DOHH2 (cell line): ENCODE measurements around the gene STRIP1.

ENCODE experiments used
- H3F3A ChIP-seq: fragments of 200-600 bp; sonication (generic), shearing (Covaris generic); 2 replicates; pipeline ENCODE4 v1.6.0; 2016; ENCODE audit warnings: antibody characterized with exemption, mild to moderate bottlenecking; ENCODE audit not compliant: control insufficient read depth, insufficient read depth
- H3K27ac ChIP-seq: fragments of 200-600 bp; sonication (generic); 2 replicates; pipeline ENCODE4 v1.5.1; 2014; ENCODE audit warnings: low read depth, mild to moderate bottlenecking, low read length, moderate library complexity
- H3K27me3 ChIP-seq: fragments of 200-600 bp; sonication (generic); 2 replicates; pipeline ENCODE4 v1.6.1; 2014; ENCODE audit warnings: mild to moderate bottlenecking, low read length, mixed read lengths; ENCODE audit not compliant: control insufficient read depth
- H3K36me3 ChIP-seq: fragments of 200-600 bp; sonication (generic); 2 replicates; pipeline ENCODE4 v1.6.1; 2014; ENCODE audit warnings: mild to moderate bottlenecking, low read length, moderate library complexity, mixed read lengths; ENCODE audit not compliant: control insufficient read depth
- H3K4me1 ChIP-seq: fragments of 200-600 bp; sonication (generic); 2 replicates; pipeline ENCODE4 v1.6.1; 2014; ENCODE audit warnings: mild to moderate bottlenecking, low read length, mixed read lengths; ENCODE audit not compliant: control insufficient read depth
- H3K4me2 ChIP-seq: fragments of 200-600 bp; sonication (generic); 2 replicates; pipeline ENCODE4 v1.6.0; 2014; ENCODE audit warnings: mild to moderate bottlenecking, low read length, moderate library complexity
- H3K4me3 ChIP-seq: fragments of 200-600 bp; sonication (generic); 2 replicates; pipeline ENCODE4 v1.5.1; 2014; ENCODE audit warnings: mild to moderate bottlenecking, low read length, mixed read lengths
- H3K79me2 ChIP-seq: fragments of 200-600 bp; sonication (generic); 2 replicates; pipeline ENCODE4 v1.6.1; 2014; ENCODE audit warnings: mild to moderate bottlenecking, low read length, mixed read lengths; ENCODE audit not compliant: control insufficient read depth
- H3K9me2 ChIP-seq: fragments of 200-600 bp; sonication (generic); replicated peaks from 2 replicates; pipeline ENCODE4 v1.6.1; 2014; ENCODE audit warnings: mild to moderate bottlenecking, low read length, mixed read lengths; ENCODE audit not compliant: control insufficient read depth
- H3K9me3 ChIP-seq: fragments of 200-600 bp; sonication (generic); 2 replicates; pipeline ENCODE4 v1.6.1; 2014; ENCODE audit warnings: antibody characterized with exemption, low read length, mixed read lengths; ENCODE audit not compliant: control insufficient read depth, insufficient read depth
- H4K20me1 ChIP-seq: fragments of 200-600 bp; sonication (generic); 2 replicates; pipeline ENCODE4 v1.6.0; 2014; ENCODE audit warnings: low read depth, mild to moderate bottlenecking, antibody characterized with exemption, low read length, moderate library complexity; ENCODE audit not compliant: control insufficient read depth, insufficient read depth
- EZH2phosphoT487 ChIP-seq: fragments of 200-600 bp; sonication (generic); IDR thresholded peaks from 2 replicates; pipeline ENCODE4 v1.6.1; 2017; ENCODE audit warnings: borderline replicate concordance, mild to moderate bottlenecking, antibody characterized with exemption, low read length, moderate library complexity, mixed read lengths
- TF ChIP-seq, protein P1 (sequence below): fragments of 200-600 bp; sonication (generic); IDR thresholded peaks from one replicate; pipeline ENCODE4 v1.5.1; 2014; ENCODE audit warnings: antibody characterized with exemption, mild to moderate bottlenecking, low read depth, low read length; ENCODE audit not compliant: poor library complexity, severe bottlenecking

The STRIP1 gene

DNA sequence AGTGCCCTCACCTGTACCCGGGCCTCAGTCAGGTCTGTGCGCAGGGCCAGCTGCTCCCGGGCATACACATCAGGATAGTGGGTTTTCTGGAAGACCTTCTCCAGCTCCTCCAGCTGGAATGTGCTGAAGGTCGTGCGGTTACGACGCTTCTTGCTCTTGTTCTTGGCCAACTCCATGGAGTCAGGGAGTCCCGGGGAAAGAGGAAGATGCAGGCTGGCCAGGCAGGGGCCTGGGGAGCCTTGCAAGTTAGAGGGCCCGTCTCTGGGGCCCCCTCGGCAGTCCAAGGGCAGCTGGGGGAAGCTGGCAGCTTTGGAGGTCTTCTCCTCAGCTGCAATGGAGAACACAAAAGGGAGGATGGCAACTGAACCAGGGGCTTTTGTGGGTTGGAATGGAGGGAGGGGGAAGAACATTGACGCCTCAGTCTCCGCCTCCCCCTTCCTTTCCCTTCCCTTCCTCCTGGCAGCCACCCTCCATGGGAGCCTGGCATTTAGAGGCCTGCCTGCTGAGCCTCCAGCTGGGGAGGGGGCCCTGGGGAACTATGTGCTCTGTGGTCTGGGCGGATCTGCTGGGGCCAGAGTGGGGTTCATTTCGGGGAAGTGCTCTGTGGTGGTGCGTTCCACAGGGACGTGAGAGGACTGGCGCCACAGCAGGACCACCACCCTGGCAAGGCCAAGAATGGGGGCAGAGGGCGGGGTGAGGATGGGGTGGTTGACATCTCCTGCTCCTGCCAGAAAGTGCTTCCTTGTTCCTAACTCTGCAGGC, 30.3 kb downstream of the STRIP1 start:
- Histone ChIP-seq H3K9me2 (no peaks in the 10 kb centered on the region), H4K20me1 (no peaks in the 10 kb centered on the region), H3K4me1 (no peaks in the 10 kb centered on the region), H3K27ac (no peak overlapping the region), H3K79me2 (no peaks in the 10 kb centered on the region), H3K4me2 (no peak overlapping the region), H3K27me3 (peaks cover 4% of the 10 kb centered on the region), H3K36me3 (no peaks in the 10 kb centered on the region), H3K4me3 (no peak overlapping the region), H3F3A (no peaks in the 10 kb centered on the region), H3K9me3 (no peaks in the 10 kb centered on the region)
- TF ChIP-seq, protein P1, sequence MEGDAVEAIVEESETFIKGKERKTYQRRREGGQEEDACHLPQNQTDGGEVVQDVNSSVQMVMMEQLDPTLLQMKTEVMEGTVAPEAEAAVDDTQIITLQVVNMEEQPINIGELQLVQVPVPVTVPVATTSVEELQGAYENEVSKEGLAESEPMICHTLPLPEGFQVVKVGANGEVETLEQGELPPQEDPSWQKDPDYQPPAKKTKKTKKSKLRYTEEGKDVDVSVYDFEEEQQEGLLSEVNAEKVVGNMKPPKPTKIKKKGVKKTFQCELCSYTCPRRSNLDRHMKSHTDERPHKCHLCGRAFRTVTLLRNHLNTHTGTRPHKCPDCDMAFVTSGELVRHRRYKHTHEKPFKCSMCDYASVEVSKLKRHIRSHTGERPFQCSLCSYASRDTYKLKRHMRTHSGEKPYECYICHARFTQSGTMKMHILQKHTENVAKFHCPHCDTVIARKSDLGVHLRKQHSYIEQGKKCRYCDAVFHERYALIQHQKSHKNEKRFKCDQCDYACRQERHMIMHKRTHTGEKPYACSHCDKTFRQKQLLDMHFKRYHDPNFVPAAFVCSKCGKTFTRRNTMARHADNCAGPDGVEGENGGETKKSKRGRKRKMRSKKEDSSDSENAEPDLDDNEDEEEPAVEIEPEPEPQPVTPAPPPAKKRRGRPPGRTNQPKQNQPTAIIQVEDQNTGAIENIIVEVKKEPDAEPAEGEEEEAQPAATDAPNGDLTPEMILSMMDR: no peak
- no peak for TF ChIP-seq EZH2phosphoT487

DNA sequence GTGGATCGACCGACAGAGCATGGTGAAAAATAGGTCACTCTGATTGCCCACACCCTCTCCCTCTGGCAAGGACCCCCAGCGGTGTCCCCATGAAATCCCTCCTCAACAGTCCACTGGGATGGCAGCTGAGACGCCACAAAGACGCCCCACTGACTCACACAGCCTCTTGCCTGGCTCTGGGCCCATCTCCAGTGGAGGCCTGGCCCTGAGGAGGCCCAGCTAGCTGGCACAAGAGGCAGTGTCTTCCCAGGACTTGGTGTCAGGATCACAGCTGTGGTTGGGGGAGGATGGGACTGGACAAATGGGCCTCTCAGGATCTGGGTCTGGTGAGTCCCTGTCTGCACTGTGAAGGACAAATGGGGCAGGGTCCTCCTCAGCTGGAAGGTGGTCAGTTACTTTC, 31.4 kb downstream of the STRIP1 start:
- Histone ChIP-seq H3K27ac (no peak overlapping the region), H3F3A (no peaks in the 10 kb centered on the region), H3K36me3 (no peaks in the 10 kb centered on the region), H3K27me3 (peaks cover 4% of the 10 kb centered on the region), H3K79me2 (no peaks in the 10 kb centered on the region), H3K4me1 (no peaks in the 10 kb centered on the region), H4K20me1 (no peaks in the 10 kb centered on the region), H3K9me3 (no peaks in the 10 kb centered on the region), H3K4me3 (no peak overlapping the region), H3K9me2 (no peaks in the 10 kb centered on the region), H3K4me2 (no peak overlapping the region)
- no peak for TF ChIP-seq EZH2phosphoT487
- TF ChIP-seq, protein P1: no peak

DNA sequence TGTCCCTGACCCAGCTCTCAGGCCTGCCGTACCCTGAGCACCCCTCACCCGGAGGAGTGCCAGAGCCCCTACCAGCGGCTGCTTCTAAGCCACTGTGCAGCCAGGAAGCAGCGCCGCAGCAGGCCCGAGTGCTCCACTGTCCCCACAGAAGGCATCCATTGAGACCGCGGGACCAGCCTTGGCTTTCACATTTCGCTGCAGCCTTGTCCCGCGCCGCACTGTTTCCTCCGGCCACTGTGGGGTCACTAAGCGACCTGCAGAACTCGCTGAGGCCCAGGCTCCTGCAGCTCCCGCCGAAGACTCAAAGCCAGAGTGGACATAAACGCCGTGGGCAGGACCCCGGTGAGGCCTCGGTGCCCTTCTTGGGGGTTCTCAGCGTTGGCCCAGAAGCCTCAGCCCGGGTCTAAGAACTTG, 33.1 kb downstream of the STRIP1 start:
- Histone ChIP-seq H3K27ac (no peak overlapping the region), H3K27me3 (peaks cover 16% of the 10 kb centered on the region), H3K36me3 (no peaks in the 10 kb centered on the region), H3K9me2 (no peaks in the 10 kb centered on the region), H3K79me2 (no peaks in the 10 kb centered on the region), H3K4me1 (no peaks in the 10 kb centered on the region), H4K20me1 (no peaks in the 10 kb centered on the region), H3K9me3 (no peaks in the 10 kb centered on the region), H3F3A (no peaks in the 10 kb centered on the region), H3K4me2 (no peak overlapping the region), H3K4me3 (no peak overlapping the region)
- no peak for TF ChIP-seq EZH2phosphoT487
- TF ChIP-seq, protein P1: no peak
